SKM-1 treated with dmso at 0.1 percent for 144 hours (cell line): ENCODE results near the gene VWA8.
"Not testable (repeated sequence)": the region's sequence is repeated elsewhere in the genome, so short reads cannot be mapped to it uniquely, and the experiment has no call there.

ENCODE experiments used
- DNase-seq: peaks from one replicate; lab custom pipeline; 2025; ENCODE audit not compliant: unreplicated experiment; lab: John Stamatoyannopoulos, UW

The VWA8 gene

DNA sequence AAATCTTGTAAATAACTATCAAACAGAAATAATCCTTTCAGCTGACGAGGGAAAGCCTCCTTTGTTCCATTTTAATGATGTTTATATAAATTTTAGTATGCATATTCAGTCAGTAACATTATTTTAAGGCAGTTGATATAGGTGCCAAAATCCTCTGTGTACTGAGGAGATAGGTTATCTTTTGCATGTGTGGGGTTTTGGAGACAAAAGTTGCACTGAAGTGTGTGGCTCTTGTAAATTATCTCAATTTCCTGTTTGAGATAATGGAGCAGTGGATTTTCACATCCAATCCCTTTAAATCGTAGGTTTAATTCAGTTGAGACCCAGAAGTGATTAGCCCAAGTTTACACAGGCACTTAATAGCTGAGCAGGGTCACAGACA lies 396.9 kb downstream of the VWA8 start:
- no peak for DNase-seq

DNA sequence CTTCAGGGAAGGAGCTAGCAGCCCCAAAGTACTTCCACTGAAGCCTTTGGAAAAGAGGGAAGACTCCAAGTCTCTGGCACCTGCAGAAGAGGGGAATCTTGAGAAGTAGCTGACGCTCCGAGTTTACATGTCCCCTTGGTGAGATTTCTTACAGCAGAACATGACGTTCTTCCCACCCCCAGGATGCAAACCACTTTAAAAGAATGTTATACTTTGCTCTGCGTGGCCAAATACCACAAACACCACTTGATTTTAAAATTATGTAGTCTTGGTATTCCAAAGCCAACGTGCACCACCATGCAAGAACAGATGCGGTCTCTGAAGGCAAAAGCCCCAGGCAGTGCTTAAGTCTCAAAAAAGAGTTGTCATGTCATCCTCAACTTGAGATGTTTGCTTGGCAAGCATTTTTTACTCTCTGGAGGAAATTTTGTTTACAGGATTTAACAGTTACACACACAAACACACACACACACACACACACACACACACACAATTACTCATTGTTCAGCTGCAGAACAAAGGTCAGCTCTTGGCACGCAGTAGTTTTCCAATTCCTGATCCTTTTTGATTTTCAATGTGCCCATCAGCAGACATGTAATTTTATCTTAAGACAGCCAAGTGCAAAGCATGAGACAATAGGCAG lies 397.4 kb downstream of the VWA8 start:
- DNase-seq, result no peak

DNA sequence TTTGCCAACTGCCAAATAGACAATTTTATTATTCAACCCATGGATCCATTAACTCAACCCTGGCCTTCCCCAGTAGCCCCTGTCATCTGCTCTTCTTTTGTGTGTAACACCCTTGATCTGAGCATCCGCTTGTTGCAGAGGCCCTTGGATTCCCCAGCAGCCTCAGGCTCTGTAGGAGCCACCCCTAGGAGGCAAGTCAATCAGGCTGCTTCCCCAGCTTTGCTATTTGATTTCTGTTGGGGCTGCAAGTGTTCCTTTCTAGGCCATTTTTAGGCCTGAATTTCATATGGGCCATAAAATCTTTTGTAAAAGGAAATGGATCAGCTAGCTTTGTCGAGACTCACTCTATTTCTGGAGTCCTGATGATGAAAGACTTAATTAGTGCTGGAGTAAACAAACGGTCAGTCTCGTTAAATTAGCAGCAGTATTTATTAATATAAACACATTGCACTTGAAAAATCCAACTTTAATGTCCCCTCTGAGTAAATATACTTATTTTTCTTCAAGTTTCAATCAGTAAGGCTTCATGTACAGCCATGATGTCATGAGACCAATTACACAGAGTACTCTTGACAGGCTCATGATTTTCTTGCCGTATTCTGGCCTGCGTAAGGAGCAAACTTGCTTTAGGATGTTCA lies 398.2 kb downstream of the VWA8 start:
- DNase-seq, result no peak

DNA sequence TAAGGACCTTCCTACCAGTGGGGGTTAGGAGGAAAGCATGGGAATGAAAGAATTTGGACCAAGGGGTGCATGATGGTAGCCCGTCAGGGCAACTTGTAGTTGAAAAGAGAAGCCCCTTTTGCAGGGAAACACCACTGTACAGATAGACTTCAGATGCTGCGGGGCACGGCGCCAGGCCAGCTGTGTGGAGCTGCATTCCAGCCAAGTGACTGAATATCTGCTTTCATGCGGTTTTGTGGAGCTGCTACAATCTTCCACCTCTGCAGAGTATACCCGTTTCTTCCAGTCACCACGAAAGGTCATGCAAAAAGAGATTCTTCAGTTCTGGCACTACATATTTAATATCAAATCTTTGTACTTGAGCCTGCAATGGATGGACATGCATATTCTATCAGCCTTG lies 398.8 kb downstream of the VWA8 start:
- DNase-seq, result no peak

DNA sequence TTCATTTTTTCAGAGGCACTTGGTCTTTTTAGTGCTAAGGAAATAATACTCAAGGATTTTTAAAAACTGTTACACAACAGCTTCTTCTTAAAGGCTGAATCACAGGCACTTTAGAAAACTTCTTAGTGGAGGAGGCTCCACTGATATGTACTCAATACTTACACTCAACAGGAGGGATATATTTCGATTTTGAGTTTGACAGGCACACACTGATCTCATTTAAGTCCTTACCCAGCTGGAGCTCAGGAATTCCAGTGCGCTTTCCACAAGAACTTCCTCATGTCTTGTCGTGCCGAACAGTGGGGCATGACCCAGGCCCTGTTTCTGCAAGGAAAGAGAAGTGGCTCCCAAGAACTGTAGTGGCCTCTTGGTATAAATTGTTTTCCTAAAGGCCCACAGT lies 399.7 kb downstream of the VWA8 start:
- no peak for DNase-seq

DNA sequence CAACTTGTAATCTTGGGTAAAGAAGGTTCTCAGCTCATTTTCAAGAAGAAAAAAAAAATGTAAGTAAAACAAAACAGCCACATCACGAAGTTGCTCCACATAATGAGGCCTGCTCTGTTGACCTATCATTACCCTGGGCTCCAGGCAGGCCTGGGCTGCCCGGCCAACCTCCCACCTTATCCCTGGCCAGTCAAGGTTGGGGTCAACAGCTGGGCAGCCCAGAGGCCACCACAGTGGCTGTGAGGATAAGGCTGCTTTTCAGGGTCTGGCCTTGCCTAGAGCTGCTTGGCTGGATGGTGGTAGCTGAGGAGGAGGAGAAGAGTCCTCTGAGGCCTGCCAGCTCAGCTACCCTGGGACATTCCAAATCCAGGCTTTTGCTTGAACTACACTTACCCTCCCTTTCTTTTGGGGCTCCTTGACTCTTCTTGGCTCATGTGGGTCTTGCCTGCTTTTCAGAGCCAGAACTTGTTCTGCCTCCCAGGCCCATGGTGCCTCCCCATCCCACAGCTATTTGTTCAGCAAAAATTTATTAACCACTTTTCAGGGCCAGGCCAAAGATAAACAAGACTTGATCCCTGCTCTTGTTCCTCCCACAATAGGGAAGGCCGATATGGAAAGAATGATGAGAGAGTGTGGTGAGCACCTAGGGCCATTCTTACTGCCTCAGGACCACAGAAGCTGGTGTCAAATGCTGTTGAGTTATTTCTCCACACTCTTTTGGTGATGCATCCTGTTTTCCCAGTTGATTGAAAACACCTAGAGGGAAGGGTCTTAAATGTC lies 401.9 kb downstream of the VWA8 start:
- no peak for DNase-seq

DNA sequence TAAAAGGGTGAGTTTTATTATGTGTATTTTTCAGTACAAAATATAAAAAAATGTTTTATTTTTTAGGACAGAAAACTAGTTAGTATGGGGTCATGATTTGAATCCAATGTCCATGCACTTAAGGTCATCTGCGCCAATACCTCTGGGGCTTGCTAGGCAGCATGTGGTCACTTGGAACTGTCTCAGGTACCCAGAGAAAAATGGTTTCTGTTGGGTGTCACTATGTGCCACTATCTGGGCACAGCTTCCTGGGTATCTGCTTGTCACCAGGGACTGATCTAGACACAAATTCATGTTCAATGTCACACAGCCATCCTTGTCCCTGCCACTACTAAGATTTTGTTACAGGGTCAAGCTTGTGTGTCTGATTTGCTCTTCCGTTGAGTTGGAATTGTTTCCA lies 403.2 kb downstream of the VWA8 start:
- DNase-seq, result no peak

DNA sequence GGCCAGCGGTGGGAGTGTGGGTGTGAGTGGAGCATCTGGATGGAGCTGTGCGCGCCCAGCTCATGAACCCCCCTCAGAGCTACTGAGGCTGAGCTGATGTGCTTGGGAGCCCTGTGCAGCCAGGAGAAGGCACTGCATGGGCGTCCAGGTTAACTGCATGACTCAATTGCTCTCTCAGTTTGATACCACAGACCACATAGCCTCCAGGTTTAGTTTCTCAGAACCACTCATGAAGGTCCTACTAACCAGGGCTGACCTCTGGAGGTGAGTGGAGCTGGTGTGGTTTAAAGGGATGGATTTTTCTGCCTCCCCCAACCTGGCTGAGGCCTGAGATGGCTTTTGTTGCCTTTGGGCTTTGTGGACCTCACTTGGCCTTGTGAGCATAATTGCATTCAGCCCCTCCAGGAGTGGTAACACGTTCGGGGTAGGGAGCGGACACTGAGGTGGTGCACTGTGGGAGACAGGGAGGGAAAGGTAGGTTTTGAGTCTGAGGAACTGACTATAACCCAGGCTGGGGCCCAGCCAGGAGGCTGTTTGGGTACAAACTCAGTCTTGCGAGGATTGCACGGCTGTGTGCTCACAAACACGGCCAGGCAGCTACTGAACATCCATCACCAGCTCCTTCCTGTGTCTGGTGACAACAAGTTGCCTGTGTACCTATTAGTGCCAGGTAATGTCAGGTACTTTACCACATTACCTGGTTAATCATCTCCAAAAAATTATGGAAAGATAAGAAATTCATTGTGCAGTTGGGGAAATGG lies 406.1 kb downstream of the VWA8 start:
- no peak for DNase-seq

DNA sequence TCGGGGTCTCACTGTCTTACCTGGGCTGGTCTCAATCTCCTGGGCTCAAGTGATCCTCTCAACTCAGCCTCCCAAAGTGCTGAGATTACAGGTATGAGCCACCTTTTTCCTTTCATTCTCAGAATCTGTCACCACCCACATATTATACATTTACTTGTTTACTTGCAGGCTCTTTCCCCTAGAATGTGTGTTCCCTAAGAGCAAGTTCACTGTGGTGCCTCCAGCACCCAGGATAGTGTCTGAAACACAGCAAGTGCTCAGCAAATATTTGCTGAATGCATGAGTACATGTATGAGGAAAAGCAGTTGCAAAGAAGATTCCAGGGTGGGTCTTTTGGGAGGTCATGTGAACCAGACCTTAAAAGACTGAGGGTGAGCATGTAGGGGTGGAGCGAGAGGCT lies 406.7 kb downstream of the VWA8 start:
- no peak for DNase-seq

DNA sequence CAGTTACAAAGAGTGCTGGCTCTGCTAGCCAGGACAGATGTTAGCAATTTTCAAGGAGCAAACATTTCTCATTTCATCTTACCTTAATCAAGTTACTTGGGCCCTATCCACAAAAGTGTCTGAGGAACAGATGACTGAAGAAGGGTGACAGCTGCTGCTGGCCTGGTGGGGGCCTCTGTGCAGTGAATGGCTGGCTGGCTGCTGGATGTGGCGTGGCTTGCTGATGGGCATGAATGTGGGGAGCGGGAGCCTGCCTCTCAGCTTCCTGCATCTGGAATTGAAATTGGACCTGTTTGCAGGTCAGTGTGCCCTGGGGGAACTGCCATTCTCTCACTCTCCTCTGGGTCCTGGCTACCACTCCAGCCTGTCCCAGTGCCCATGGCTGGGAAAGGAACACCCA lies 408.9 kb downstream of the VWA8 start:
- no peak for DNase-seq

DNA sequence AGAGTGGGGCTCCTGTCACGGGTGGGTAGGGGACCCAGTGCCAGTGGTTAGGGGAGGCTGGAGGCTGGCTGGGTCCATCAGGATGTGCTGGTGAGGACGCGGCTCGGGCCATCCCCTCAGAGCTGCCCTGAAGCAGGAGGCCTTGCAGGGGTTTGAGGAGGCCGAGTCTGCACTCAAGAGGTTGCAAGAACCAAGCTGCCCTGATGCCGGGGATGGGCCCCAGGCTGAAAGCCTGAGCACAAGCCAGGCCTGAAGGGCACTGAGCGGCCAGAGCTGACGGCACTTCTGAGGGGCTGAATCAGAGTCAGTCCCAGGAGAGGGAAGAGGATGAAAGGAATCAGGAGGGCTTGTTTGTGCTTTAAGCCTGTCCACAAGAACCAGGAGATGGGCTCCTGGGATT lies 410.6 kb downstream of the VWA8 start:
- no peak for DNase-seq

DNA sequence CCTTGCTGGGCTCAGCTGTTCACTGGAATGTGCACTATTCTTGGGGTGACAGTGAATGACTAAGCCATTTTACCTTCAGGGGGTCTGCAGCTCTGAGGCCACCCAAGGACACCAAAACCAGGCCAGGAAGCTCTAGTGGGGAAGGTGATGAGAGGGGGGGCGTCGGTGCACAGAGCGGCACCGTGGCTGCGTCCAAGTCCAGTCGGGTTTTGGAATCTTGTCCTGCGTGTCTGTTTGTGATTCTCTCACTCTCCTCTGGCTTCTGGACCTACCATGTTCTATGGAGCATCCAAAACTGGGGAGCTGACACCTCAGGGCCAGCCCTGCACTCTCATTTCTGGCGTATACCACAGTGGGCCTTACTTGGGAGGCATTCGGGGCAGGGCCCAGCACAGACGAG lies 411.4 kb downstream of the VWA8 start:
- DNase-seq, result no peak

DNA sequence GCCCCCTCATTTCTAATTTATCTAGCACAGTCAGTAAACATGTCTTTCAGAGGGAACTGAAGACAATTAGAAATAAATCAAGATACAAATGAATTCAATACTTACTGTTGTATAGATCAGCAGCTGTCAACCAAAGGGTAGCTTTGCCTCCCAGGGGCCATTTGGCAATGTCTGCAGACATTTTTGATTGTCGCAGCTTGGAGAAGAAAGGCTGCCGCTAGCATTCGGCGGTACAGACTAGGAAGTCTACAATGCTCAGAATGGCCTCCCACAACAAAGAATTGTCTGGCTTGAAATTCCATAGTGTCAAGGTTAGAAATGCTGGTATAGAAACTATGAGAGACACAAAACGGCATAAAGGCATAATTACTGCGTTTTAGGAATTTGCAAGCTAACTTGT lies 412.0 kb downstream of the VWA8 start:
- no peak for DNase-seq

DNA sequence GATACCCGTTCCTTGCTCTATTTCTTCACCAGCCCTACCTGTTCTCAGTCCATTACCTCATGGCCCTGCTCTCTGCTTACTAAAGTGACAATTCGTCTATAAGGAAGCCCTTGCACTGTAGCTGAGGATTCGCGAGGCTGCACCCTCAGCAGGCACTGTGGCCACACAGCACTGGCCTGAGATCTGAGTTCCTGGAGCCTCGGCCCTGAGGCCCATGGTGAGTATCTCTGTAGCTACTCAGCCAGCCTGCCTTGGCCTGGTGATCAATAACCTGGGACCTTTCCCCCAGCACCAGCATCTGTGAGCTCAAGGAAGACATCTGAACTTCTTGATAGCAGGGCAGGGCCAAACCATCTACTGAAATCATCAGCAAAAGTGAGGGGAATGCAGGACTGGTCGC lies 412.9 kb downstream of the VWA8 start:
- no peak for DNase-seq

DNA sequence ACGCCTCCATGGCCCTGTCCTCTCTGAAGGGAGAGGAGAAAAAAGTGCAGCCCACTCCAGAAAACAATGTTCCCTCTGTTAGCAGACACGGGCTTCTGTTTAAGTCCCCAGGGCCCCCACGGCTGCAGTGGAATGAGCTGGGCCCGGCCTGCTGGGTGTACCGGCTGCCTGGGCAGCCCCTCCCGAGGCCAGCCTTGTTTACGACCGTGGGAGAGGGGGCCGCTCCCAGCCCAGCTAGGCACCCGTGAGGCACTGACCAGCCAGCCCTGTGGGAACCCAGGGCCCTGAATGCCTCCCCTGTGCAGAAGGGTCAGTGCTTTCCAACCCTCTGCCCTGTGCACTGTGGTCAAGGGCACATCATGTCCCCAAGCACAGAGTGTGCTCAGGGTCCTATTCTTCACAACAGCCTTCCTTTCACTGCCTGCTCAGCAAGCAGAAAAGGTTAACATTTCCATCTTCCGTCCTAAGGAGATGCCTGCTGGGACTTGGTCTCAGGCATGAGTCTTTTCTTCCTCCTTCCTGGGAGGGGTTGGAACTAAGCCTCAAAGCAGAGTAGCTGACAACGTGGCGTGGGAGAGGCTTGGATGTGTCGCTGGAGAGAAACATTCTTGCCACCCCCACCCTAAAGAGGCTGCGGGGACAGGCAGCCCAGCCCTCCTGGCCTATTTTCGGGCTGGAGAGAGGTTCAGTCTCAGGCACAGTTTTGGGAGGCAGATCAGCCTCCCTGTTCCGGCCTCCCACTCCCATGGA lies 413.5 kb downstream of the VWA8 start:
- no peak for DNase-seq

DNA sequence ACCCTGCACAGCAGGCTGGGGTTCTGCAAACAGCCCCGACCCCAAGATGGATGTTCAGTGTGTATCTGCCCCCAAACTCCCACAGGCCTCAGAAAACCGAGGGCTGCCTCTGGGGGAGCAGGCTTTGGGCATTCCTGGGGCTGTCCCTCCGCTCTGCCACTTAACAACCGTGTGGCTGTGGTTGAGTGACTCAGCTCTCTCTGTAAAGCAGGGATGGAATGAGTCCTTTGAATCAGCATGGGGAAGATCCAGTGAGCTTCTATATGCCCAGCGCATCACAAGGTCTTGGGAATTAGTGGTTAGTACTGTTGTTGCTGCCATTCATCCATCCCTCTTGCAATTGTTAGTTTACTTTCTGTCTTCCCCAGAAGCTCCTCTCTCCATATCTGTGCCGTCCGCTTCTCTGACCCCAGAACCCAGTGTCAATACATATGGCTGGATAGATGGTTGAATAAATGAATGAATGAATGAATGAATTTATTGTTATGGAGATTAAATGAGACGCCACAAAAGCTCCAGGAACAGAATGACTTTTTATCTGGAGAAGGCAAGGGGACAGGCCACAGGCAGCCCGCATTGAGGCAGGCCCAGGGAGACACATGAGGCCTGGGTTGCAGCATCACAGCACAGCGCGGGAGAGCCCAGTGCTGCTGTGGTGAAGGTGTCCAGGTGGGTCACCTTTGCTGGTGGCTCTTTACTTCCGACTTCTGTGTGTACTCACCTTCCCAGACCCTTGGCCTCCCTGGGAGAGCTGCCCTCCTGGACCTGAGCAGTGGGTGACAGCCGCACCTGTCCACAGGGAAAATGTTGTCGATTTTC lies 414.3 kb downstream of the VWA8 start:
- no peak for DNase-seq

DNA sequence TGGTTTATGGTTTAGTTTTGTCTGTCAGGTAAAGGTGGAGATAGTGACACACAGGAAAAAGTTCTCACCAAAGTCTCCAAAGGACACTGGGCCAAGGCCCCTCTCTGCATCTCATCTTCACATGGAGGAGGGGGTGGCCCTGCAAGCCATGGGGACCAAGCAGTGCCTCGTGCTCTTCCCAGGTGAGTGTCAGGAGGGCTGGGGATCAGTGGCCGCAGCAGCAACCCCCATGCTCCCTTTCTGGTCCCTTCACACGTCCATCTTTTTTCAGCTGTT lies 415.5 kb downstream of the VWA8 start:
- no peak for DNase-seq

DNA sequence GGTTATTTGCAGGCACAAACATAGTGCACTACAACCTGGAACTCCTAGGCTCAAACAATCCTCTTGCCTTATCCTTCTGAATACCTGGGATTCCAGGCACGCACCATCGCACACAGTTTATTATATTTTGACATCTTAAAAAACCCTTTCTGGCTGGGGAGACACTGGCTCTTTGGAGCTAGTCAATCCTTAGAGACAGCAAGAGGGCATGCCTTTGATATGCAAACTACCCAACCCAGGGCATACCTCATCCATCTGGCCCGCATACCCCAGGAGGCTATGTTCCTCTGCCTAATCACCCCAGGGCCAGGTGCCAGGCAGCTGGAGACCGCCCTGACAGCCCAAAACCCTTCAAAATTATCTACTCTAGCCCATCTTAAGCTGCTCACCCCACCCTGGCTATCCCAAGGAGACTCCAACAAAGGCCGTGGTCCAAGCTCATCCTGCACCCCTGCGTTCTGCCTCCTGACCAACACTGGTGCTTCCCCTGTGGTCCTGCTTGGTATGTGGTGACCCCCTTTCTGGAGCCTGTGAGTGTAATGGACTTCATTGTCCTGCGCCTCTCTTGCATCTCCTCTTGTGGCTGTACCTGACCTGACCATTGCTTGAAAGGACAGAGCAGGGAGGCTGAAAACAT lies 417.1 kb downstream of the VWA8 start:
- DNase-seq, result no peak

DNA sequence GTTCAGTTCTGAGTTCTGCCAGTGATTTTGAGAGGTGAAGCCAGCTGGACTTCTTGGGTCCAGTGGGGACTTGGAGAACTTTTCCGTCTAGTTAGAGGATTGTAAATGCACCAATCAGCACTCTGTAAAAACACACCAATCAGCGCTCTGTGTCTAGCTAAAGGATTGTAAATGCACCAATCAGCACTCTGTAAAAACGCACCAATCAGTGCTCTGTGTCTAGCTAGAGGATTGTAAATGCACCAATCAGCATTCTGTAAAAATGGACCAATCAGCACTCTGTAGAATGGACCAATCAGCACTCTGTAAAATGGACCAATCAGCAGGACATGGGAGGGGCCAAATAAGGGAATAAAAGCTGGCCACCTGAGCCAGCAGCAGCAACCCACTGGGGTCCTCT lies 418.1 kb downstream of the VWA8 start:
- not testable (repeated sequence) for DNase-seq

DNA sequence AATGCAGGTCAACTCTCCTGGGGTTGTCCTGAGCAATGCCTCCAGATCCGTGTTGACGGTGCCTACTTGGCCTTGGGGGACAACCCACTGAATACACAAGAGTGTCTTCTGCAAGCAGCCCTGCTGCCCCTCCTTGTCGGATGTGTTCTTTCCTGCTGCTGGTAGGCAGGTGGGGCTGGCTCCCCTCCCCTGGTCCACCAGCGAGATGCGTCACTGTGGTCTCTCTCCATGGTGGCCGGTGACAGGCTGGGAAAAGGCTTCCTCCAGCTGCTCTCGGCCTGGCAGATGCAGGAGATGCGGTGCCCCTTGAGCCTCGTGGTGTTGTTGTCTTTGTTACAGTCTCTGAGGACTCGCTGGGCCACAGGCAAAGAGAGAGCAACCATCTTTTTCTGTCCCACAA lies 418.6 kb downstream of the VWA8 start:
- DNase-seq, result no peak
